SK-N-SH (cell line): ENCODE measurements around the gene DOK6. TPM values are rescaled to one million over a fixed set of nuclear protein-coding genes. Genes with fewer than 3 reads are reported as not detected.

Source experiments
- CTCF ChIA-PET: fragments of 300-600, 350-600 bp; formaldehyde crosslinking; extraction: SDS; loops from one replicate; lab custom pipeline; 2021; lab: Yijun Ruan, JAX
- POLR2A ChIA-PET: fragments of 350-600 bp; sonication (Branson Sonifier 250); formaldehyde crosslinking; extraction: SDS; loops from one replicate; lab custom pipeline; 2020; ENCODE audit warnings: antibody characterized with exemption, inconsistent platforms; lab: Yijun Ruan, JAX
- DNase-seq: peaks from one replicate; pipeline ENCODE4 v3.0.0; 2012
- H2AFZ ChIP-seq: fragments of 200-600 bp; sonication (generic); 2 replicates; pipeline ENCODE4 v1.8.1; 2016; ENCODE audit warnings: antibody characterized with exemption, mild to moderate bottlenecking, low read depth
- H3F3A ChIP-seq: fragments of 200-600 bp; sonication (generic); replicated peaks from 2 replicates; pipeline ENCODE3; 2016; ENCODE audit warnings: antibody characterized with exemption, mild to moderate bottlenecking; ENCODE audit not compliant: insufficient read depth
- H3K27ac ChIP-seq, 2 experiments: fragments of 200-500 bp in 1 of 2; fragments of 200-600 bp in 1 of 2; sonication (Bioruptor generic) in 1 of 2; sonication (generic), shearing (Covaris generic) in 1 of 2; 2 replicates each; pipeline versions ENCODE4 v1.5.1 to v1.6.1; 2014 to 2016; ENCODE audit warnings: low read depth in 2 of 2, inconsistent platforms in 1 of 2, low read length in 1 of 2, mild to moderate bottlenecking in 1 of 2, mixed read lengths in 1 of 2
- H3K27me3 ChIP-seq: fragments of 200-600 bp; sonication (generic), shearing (Covaris generic); 2 replicates; pipeline ENCODE4 v1.6.1; 2016; ENCODE audit warnings: mixed run types; ENCODE audit not compliant: insufficient read depth
- H3K36me3 ChIP-seq, 2 experiments: fragments of 200-500 bp in 1 of 2; fragments of 200-600 bp in 1 of 2; sonication (Bioruptor generic) in 1 of 2; sonication (generic) in 1 of 2; replicated peaks in 1 of 2; 2 replicates each; pipeline versions ENCODE3 to v1.5.1; 2014 to 2016; ENCODE audit warnings: low read length in 1 of 2, mild to moderate bottlenecking in 1 of 2; ENCODE audit not compliant: insufficient read depth in 2 of 2, control insufficient read depth in 1 of 2
- H3K4me1 ChIP-seq, 2 experiments: fragments of 200-500 bp in 1 of 2; fragments of 200-600 bp in 1 of 2; sonication (Bioruptor generic) in 1 of 2; sonication (generic), shearing (Covaris generic) in 1 of 2; 2 replicates each; pipeline versions ENCODE4 v1.5.1 to v1.6.1; 2014 to 2016; ENCODE audit warnings: low read depth in 1 of 2, low read length in 1 of 2, mixed run types in 1 of 2; ENCODE audit not compliant: insufficient read depth in 2 of 2, control insufficient read depth in 1 of 2
- H3K4me2 ChIP-seq: fragments of 200-600 bp; sonication (generic), shearing (Covaris generic); 2 replicates; pipeline ENCODE4 v1.6.1; 2017; ENCODE audit warnings: mixed run types
- H3K4me3 ChIP-seq, 2 experiments: fragments of 200-500 bp in 1 of 2; fragments of 200-600 bp in 1 of 2; sonication (Bioruptor generic) in 1 of 2; sonication (generic), shearing (Covaris generic) in 1 of 2; 2 replicates each; pipeline versions ENCODE4 v1.5.1 to v1.8.1; 2014 to 2016; ENCODE audit warnings: low read depth in 2 of 2, inconsistent platforms in 1 of 2, low read length in 1 of 2, mild to moderate bottlenecking in 1 of 2, mixed read lengths in 1 of 2, moderate library complexity in 1 of 2
- H3K79me2 ChIP-seq: fragments of 200-600 bp; sonication (generic); 2 replicates; pipeline ENCODE4 v1.8.1; 2017; ENCODE audit warnings: mild to moderate bottlenecking; ENCODE audit not compliant: insufficient read depth
- H3K9ac ChIP-seq: fragments of 200-600 bp; sonication (generic); 2 replicates; pipeline ENCODE4 v1.6.1; 2017; ENCODE audit warnings: mixed run types
- H3K9me2 ChIP-seq: fragments of 200-600 bp; sonication (generic); 2 replicates; pipeline ENCODE4 v1.6.1; 2017; ENCODE audit warnings: mixed run types
- H3K9me3 ChIP-seq: fragments of 200-600 bp; sonication (generic); 2 replicates; pipeline ENCODE4 v1.6.1; 2017; ENCODE audit warnings: mixed run types, mild to moderate bottlenecking, moderate library complexity
- H4K20me1 ChIP-seq: fragments of 200-600 bp; sonication (generic); 2 replicates; pipeline ENCODE4 v1.6.1; 2017; ENCODE audit warnings: mild to moderate bottlenecking, mixed run types; ENCODE audit not compliant: insufficient read depth
- CTCF ChIP-seq: fragments of 200-600 bp; sonication (generic); IDR thresholded peaks from 2 replicates; pipeline ENCODE4 v1.6.1; 2017; ENCODE audit warnings: antibody characterized with exemption, mild to moderate bottlenecking, moderate library complexity
- ELF1 ChIP-seq: IDR thresholded peaks from 2 replicates; pipeline ENCODE4 v1.4.0; 2012
- EZH2phosphoT487 ChIP-seq: fragments of 200-600 bp; sonication (generic); IDR thresholded peaks from 2 replicates; pipeline ENCODE4 v1.6.1; 2017; ENCODE audit warnings: low read depth, mixed run types, mild to moderate bottlenecking, antibody characterized with exemption, moderate library complexity, borderline replicate concordance
- FOXJ3 ChIP-seq: sonication (generic); formaldehyde crosslinking; IDR thresholded peaks from 2 replicates; pipeline ENCODE4 v1.5.1; 2020; ENCODE audit warnings: mild to moderate bottlenecking, missing genetic modification reagents
- GATA2 ChIP-seq: sonication (generic); formaldehyde crosslinking; IDR thresholded peaks from 2 replicates; pipeline ENCODE4 v1.5.0; 2020; ENCODE audit warnings: mild to moderate bottlenecking, missing genetic modification reagents
- JUND ChIP-seq: IDR thresholded peaks from 2 replicates; pipeline ENCODE4 v1.4.0; 2012
- MAX ChIP-seq: IDR thresholded peaks from 2 replicates; pipeline ENCODE4 v1.4.0; 2012; ENCODE audit warnings: low read depth
- MEF2A ChIP-seq: IDR thresholded peaks from 2 replicates; pipeline ENCODE4 v1.4.0; 2012; ENCODE audit warnings: low read depth, borderline replicate concordance
- MXI1 ChIP-seq: IDR thresholded peaks from 2 replicates; pipeline ENCODE4 v1.6.1; 2012; ENCODE audit warnings: mild to moderate bottlenecking, low read depth, low read length, improper control_type of control experiment
- NRF1 ChIP-seq: IDR thresholded peaks from 2 replicates; pipeline ENCODE4 v1.6.1; 2012; ENCODE audit warnings: low read depth, mild to moderate bottlenecking, low read length
- PBX3 ChIP-seq: IDR thresholded peaks from 2 replicates; pipeline ENCODE4; 2012
- POLR2AphosphoS5 ChIP-seq: IDR thresholded peaks from 2 replicates; pipeline ENCODE4 v1.6.1; 2012; ENCODE audit warnings: low read depth, low read length
- RAD21 ChIP-seq: IDR thresholded peaks from 2 replicates; pipeline ENCODE4 v1.6.1; 2012; ENCODE audit warnings: mild to moderate bottlenecking, low read length
- SIN3A ChIP-seq: IDR thresholded peaks from 2 replicates; pipeline ENCODE4 v1.6.1; 2012; ENCODE audit warnings: low read depth, mild to moderate bottlenecking, low read length, moderate library complexity, borderline replicate concordance
- SMC3 ChIP-seq: IDR thresholded peaks from 2 replicates; pipeline ENCODE4 v1.6.1; 2012; ENCODE audit warnings: low read depth, low read length, improper control_type of control experiment
- TAF1 ChIP-seq: IDR thresholded peaks from 2 replicates; pipeline ENCODE4 v1.6.1; 2012; ENCODE audit warnings: low read depth, mild to moderate bottlenecking, low read length, moderate library complexity, borderline replicate concordance
- TCF12 ChIP-seq: IDR thresholded peaks from 2 replicates; pipeline ENCODE4 v1.4.0; 2012
- USF1 ChIP-seq: IDR thresholded peaks from 2 replicates; pipeline ENCODE4 v1.4.0; 2012; ENCODE audit warnings: low read depth, borderline replicate concordance
- USF2 ChIP-seq: fragments of 150-350 bp; IDR thresholded peaks from 2 replicates; pipeline ENCODE4 v1.6.1; 2017; ENCODE audit warnings: antibody characterized with exemption, low read length, low read depth, borderline replicate concordance
- YY1 ChIP-seq: IDR thresholded peaks from 2 replicates; pipeline ENCODE4 v1.4.0; 2012; ENCODE audit warnings: low read depth, mild to moderate bottlenecking
- ZBTB33 ChIP-seq: IDR thresholded peaks from 2 replicates; pipeline ENCODE4 v1.4.0; 2012; ENCODE audit warnings: low read depth, borderline replicate concordance
- whole genome bisulfite sequencing: methylation state at CpG from one replicate; pipeline ENCODE4 v1.1.6; 2017; ENCODE audit warnings: low lambda C conversion rate; 5-methylcytosine and 5-hydroxymethylcytosine counted together
- polyA plus RNA-seq, 3 experiments: library from polyadenylated mRNA; depleted of rRNA; stranded (reverse); fragments of >200 nt; gene quantifications; 2 replicates each; pipeline ENCODE4 v1.2.3, GENCODE V29; 2012

Gene DOK6
- polyA plus RNA-seq, 1 of the 3 experiments (the other 2 are of a cell fraction) = 3.9 TPM

- H3K36me3 ChIP-seq = no peaks in the 10 kb centered on the region
- no peak overlapping the region for H3K9ac ChIP-seq
- ChIA-PET POLR2A (no interaction called here), CTCF (no interaction called here)
- H3K27me3 ChIP-seq = no peaks in the 10 kb centered on the region
- H2AFZ ChIP-seq = no peak overlapping the region
- no peaks in the 10 kb centered on the region for H3K79me2 ChIP-seq
- no peaks in the 10 kb centered on the region for H3K9me3 ChIP-seq
- H3K4me3 ChIP-seq = no peak overlapping the region
- no peaks in the 10 kb centered on the region for H3K9me2 ChIP-seq
- no peak overlapping the region for H3K4me2 ChIP-seq
- H3K4me1 ChIP-seq = peaks cover 0 to 3% of the 10 kb centered on the region in 2 experiments; a peak in 2 of 4 replicates
- H4K20me1 ChIP-seq = no peaks in the 10 kb centered on the region
- 52% methylated on average over 3 of the region's 3 CpGs for WGBS
- TF ChIP-seq MAX (no peak), NRF1 (no peak), JUND (no peak), USF1 (no peak), GATA2 (CRISPR knock-in tag) (no peak), RAD21 (no peak), FOXJ3 (CRISPR knock-in tag) (no peak), SIN3A (no peak), MEF2A (no peak), ELF1 (no peak)
- no peaks in the 10 kb centered on the region for H3F3A ChIP-seq
- no peak for DNase-seq
- H3K27ac ChIP-seq = no peak overlapping the region
Measured at GRCh38 chr18:69883781-69884180, 483.1 kb downstream of the DOK6 start.

- Histone ChIP-seq H3K9me3 (no peaks in the 10 kb centered on the region; the same call in 1 of the 2 replicates), H3K27ac (no peak overlapping the region), H3K9me2 (no peaks in the 10 kb centered on the region), H3K79me2 (no peaks in the 10 kb centered on the region), H3K9ac (no peak overlapping the region), H3K27me3 (no peaks in the 10 kb centered on the region), H3K4me1 (peaks cover 0 to 3% of the 10 kb centered on the region in 2 experiments; a peak in 2 of 4 replicates), H4K20me1 (no peaks in the 10 kb centered on the region), H3K4me3 (no peak overlapping the region), H3F3A (no peaks in the 10 kb centered on the region), H3K36me3 (no peaks in the 10 kb centered on the region), H2AFZ (no peak overlapping the region), H3K4me2 (no peak overlapping the region)
- no peak for DNase-seq
- no peak for TF ChIP-seq FOXJ3 (CRISPR knock-in tag)
- no peak for TF ChIP-seq EZH2phosphoT487
- TF ChIP-seq YY1 = no peak
- TF ChIP-seq MXI1 = no peak
- no peak for TF ChIP-seq SMC3
- TF ChIP-seq GATA2 (CRISPR knock-in tag) = no peak
- TF ChIP-seq RAD21 = no peak
- TF ChIP-seq TAF1 = no peak
- TF ChIP-seq CTCF = no peak
- no peak for TF ChIP-seq PBX3
- TF ChIP-seq SIN3A = no peak
- no peak for TF ChIP-seq USF2
- no peak for TF ChIP-seq POLR2AphosphoS5
- no peak for TF ChIP-seq TCF12
- TF ChIP-seq JUND = no peak
- no peak for TF ChIP-seq ZBTB33
- POLR2A ChIA-PET = no interaction called here
- 91% methylated on average over 4 of the region's 4 CpGs for WGBS
- CTCF ChIA-PET = no interaction called here
Measured at GRCh38 chr18:69885355-69885754, 484.7 kb downstream of the DOK6 start.
